Caco-2 (cell line): Measurements from ENCODE around the gene UGT1A8. TPM values are rescaled to one million over a fixed set of nuclear protein-coding genes. Genes with fewer than 3 reads are reported as not detected.
"Not testable (repeated sequence)": the region's sequence is repeated elsewhere in the genome, so short reads cannot be mapped to it uniquely, and the experiment has no call there.

Experiments
- BruUV-seq: library from RNA; stranded (reverse); fragments of 400-500 nt; replicated peaks from 2 replicates; lab custom pipeline; 2021; lab: Mats Ljungman, UMichigan
- CTCF ChIA-PET: fragments of 300-600 bp; sonication (Branson Sonifier 250); formaldehyde crosslinking; loops from one replicate; lab custom pipeline; 2022; ENCODE audit warnings: antibody characterized with exemption; lab: Charles Lee
- POLR2A ChIA-PET: fragments of 300-600 bp; sonication (Branson Sonifier 250); formaldehyde crosslinking; loops from one replicate; lab custom pipeline; 2022; ENCODE audit warnings: antibody characterized with exemption; lab: Charles Lee
- DNase-seq, 2 experiments: peaks; one replicate each; pipeline versions ENCODE4 v3.0.0 to v3.0.0-alpha.2; 2020 to 2022
- H3K27me3 ChIP-seq: replicated peaks from 2 replicates; pipeline ENCODE4 v1.6.0; 2011; ENCODE audit warnings: low read length; ENCODE audit not compliant: control insufficient read depth, insufficient read depth
- H3K36me3 ChIP-seq: 2 replicates; pipeline ENCODE4 v1.5.1; 2011; ENCODE audit warnings: low read length; ENCODE audit not compliant: control insufficient read depth, insufficient read depth
- H3K4me1 ChIP-seq: fragments of 250-450 bp; sonication (Bioruptor Pico); 2 replicates; pipeline ENCODE4 v1.5.1; 2020; ENCODE audit warnings: mild to moderate bottlenecking
- H3K4me3 ChIP-seq: 2 replicates; pipeline ENCODE4 v1.5.1; 2011; ENCODE audit warnings: low read depth, mild to moderate bottlenecking, control low read depth, low read length
- H3K9me3 ChIP-seq: fragments of 250-450 bp; sonication (Bioruptor Pico); 2 replicates; pipeline ENCODE4 v1.5.1; 2020; ENCODE audit warnings: mild to moderate bottlenecking, moderate library complexity
- H3K27ac Mint-ChIP-seq: one replicate; pipeline ENCODE4 v1.8.0; 2022; ENCODE audit warnings: mixed read lengths; ENCODE audit not compliant: unreplicated experiment
- H3K27me3 Mint-ChIP-seq: one replicate; pipeline ENCODE4 v1.8.0; 2022; ENCODE audit warnings: mixed read lengths; ENCODE audit not compliant: insufficient read depth, unreplicated experiment
- H3K36me3 Mint-ChIP-seq: one replicate; pipeline ENCODE4 v1.8.0; 2022; ENCODE audit warnings: mild to moderate bottlenecking, mixed read lengths; ENCODE audit not compliant: insufficient read depth, unreplicated experiment
- H3K4me1 Mint-ChIP-seq: one replicate; pipeline ENCODE4 v1.8.0; 2022; ENCODE audit warnings: low read depth, mixed read lengths; ENCODE audit not compliant: unreplicated experiment
- H3K4me3 Mint-ChIP-seq: one replicate; pipeline ENCODE4 v1.8.0; 2022; ENCODE audit warnings: mild to moderate bottlenecking, moderate library complexity, mixed read lengths; ENCODE audit not compliant: unreplicated experiment
- H3K9me3 Mint-ChIP-seq: one replicate; pipeline ENCODE4 v1.8.0; 2022; ENCODE audit warnings: mixed read lengths; ENCODE audit not compliant: unreplicated experiment
- intact Hi-C: fragments of 100-400 bp; cut with micrococcal nuclease; formaldehyde crosslinking; loops from one replicate; pipeline ENCODE4 v1.10.0; 2022; ENCODE audit not compliant: unreplicated experiment
- total RNA-seq: library from RNA; stranded (reverse); gene quantifications from 2 replicates; pipeline ENCODE4 v1.2.3, GENCODE V29; 2022
- TF ChIP-seq, protein P1 (sequence below), 2 experiments: fragments of 200-600 bp in 1 of 2; IDR thresholded peaks; 1 replicate in 1 of 2; 2 replicates in 1 of 2; pipeline versions ENCODE4 v1.5.1 to v1.8.0; 2011 to 2022; ENCODE audit warnings: antibody characterized with exemption in 1 of 2, control low read depth in 1 of 2, inconsistent platforms in 1 of 2, low read depth in 1 of 2, low read length in 1 of 2, mild to moderate bottlenecking in 1 of 2, moderate library complexity in 1 of 2; ENCODE audit not compliant: insufficient read depth in 1 of 2, severe bottlenecking in 1 of 2, unreplicated experiment in 1 of 2

The UGT1A8 gene
- total RNA-seq, 1 experiment from 2014 or later: 0.50 TPM

DNA sequence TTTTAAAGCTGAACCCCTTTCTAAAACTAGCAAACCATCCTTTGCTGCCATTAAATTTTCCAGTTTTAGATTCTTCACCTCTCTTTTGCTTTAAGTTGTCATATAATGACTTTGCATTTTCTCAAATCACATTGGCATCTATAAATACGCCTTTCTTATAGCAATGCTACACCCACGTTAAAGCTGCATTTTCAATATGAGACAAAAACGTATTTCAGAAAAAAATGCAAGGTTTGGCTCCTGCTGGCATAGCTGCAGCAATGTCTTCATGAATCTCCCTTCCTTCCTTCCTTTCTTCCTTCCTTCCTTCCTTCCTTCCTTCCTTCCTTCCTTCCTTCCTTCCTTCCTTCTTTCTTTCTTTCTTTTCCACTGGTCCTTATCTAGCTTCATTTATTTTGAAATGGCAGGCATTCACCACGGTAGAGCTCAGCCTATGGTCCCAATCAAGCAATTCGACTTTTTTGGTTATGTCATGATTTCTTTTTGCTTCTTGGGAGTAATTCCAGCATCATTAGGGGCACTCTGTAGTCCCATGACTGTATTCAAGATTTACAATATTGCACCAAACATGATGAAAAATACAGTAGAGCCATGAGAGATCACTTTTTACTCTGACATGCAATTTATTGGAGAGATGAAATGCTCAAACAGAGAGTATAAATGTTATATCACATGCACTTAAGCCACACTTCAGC lies 10.0 kb downstream of the UGT1A8 start:
- H3K4me1 ChIP-seq: no peaks in the 10 kb centered on the region
- H3K27ac Mint-ChIP-seq: no peak overlapping the region
- H3K27me3 Mint-ChIP-seq: no peaks in the 10 kb centered on the region
- intact Hi-C loops: no loop called here
- no peak overlapping the region for H3K4me3 ChIP-seq
- H3K36me3 Mint-ChIP-seq: no peaks in the 10 kb centered on the region
- BruUV-seq: no TSS peak
- no peaks in the 10 kb centered on the region for H3K9me3 ChIP-seq
- no peaks in the 10 kb centered on the region for H3K4me1 Mint-ChIP-seq
- H3K36me3 ChIP-seq: no peaks in the 10 kb centered on the region
- no peak overlapping the region for H3K4me3 Mint-ChIP-seq
- ChIA-PET POLR2A (no interaction called here), CTCF (no interaction called here)
- no peaks in the 10 kb centered on the region for H3K27me3 ChIP-seq
- no peak for DNase-seq
- TF ChIP-seq, protein P1, sequence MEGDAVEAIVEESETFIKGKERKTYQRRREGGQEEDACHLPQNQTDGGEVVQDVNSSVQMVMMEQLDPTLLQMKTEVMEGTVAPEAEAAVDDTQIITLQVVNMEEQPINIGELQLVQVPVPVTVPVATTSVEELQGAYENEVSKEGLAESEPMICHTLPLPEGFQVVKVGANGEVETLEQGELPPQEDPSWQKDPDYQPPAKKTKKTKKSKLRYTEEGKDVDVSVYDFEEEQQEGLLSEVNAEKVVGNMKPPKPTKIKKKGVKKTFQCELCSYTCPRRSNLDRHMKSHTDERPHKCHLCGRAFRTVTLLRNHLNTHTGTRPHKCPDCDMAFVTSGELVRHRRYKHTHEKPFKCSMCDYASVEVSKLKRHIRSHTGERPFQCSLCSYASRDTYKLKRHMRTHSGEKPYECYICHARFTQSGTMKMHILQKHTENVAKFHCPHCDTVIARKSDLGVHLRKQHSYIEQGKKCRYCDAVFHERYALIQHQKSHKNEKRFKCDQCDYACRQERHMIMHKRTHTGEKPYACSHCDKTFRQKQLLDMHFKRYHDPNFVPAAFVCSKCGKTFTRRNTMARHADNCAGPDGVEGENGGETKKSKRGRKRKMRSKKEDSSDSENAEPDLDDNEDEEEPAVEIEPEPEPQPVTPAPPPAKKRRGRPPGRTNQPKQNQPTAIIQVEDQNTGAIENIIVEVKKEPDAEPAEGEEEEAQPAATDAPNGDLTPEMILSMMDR (IDR thresholded peaks at IDR 0.05; ENCODE audit: insufficient read depth in 1 of 2, low read depth in 1 of 2, low read length in 1 of 2, severe bottlenecking in 1 of 2, unreplicated experiment in 1 of 2): no peak
- peaks cover 23% of the 10 kb centered on the region for H3K9me3 Mint-ChIP-seq

DNA sequence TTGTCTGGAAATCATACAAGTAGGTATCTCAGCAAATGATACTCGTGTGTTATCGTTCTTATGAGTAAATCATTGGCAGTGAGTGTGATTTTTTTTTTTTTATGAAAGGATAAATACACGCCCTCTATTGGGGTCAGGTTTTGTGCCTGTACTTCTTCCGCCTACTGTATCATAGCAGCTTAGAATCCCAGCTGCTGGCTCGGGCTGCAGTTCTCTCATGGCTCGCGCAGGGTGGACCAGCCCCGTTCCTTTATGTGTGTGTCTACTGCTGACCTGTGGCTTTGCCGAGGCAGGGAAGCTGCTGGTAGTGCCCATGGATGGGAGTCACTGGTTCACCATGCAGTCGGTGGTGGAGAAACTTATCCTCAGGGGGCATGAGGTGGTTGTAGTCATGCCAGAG lies 18.9 kb downstream of the UGT1A8 start, which contains the start of gene UGT1A10:
Gene UGT1A10 (plus strand): TSS at position 143 of the 400 bp plus-strand sequence. CDS start 75 bp downstream, at position 218.
- H3K27me3 Mint-ChIP-seq, CTCF ChIA-PET, POLR2A ChIA-PET, H3K9me3 Mint-ChIP-seq, H3K27me3 ChIP-seq, H3K4me1 ChIP-seq, H3K36me3 Mint-ChIP-seq, DNase-seq, H3K4me1 Mint-ChIP-seq, BruUV-seq, intact Hi-C loops, H3K4me3 ChIP-seq, H3K4me3 Mint-ChIP-seq, H3K36me3 ChIP-seq, H3K27ac Mint-ChIP-seq, H3K9me3 ChIP-seq: not testable (repeated sequence)

DNA sequence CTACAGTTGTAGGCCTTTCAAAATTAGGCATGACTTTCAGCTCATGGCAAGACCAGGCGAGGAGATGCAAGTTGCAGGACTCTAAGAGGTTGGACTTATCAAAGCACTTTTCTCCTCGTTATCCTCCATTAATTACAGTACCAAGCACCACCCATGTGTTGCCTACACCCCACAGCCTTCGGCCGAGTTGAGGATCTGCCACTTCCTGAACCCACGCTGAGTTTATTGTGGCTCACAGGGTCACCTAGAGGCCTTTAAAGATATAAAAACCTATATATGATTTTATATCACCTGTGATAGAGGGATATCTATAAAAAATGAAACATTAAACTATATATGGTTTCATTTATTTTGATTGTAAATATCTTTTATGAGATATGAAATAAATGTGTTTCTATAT lies 21.4 kb downstream of the UGT1A8 start:
- DNase-seq: no peak
- H3K27ac Mint-ChIP-seq: no peak overlapping the region
- BruUV-seq: no TSS peak
- no peaks in the 10 kb centered on the region for H3K27me3 Mint-ChIP-seq
- H3K4me3 Mint-ChIP-seq: no peak overlapping the region
- H3K4me1 Mint-ChIP-seq: no peaks in the 10 kb centered on the region
- H3K4me1 ChIP-seq: no peaks in the 10 kb centered on the region
- ChIA-PET POLR2A (no interaction called here), CTCF (no interaction called here)
- no peak overlapping the region for H3K4me3 ChIP-seq
- peaks cover 19% of the 10 kb centered on the region for H3K9me3 Mint-ChIP-seq
- no peaks in the 10 kb centered on the region for H3K36me3 ChIP-seq
- no peaks in the 10 kb centered on the region for H3K27me3 ChIP-seq
- TF ChIP-seq, protein P1 (IDR thresholded peaks at IDR 0.05; ENCODE audit: insufficient read depth in 1 of 2, low read depth in 1 of 2, low read length in 1 of 2, severe bottlenecking in 1 of 2, unreplicated experiment in 1 of 2): no peak
- H3K9me3 ChIP-seq: no peaks in the 10 kb centered on the region
- intact Hi-C loops: no loop called here
- H3K36me3 Mint-ChIP-seq: no peaks in the 10 kb centered on the region
